Osteoblast (primary cell): ENCODE results near the gene DUSP22. TPM values are rescaled to one million over a fixed set of nuclear protein-coding genes. Genes with fewer than 3 reads are reported as not detected.

ENCODE experiments used
- DNase-seq: peaks from one replicate; pipeline ENCODE4 v3.0.0; 2011; ENCODE audit warnings: low spot score, mixed read lengths; ENCODE audit not compliant: insufficient read length; ENCODE audit errors: missing footprints
- H2AFZ ChIP-seq: 2 replicates; pipeline ENCODE4 v1.6.0; 2011; ENCODE audit warnings: mild to moderate bottlenecking, low read length
- H3K27ac ChIP-seq: 2 replicates; pipeline ENCODE4 v1.5.1; 2011; ENCODE audit warnings: mild to moderate bottlenecking, low read depth, low read length, moderate library complexity
- H3K27me3 ChIP-seq: 2 replicates; pipeline ENCODE4 v1.6.0; 2012; ENCODE audit warnings: mild to moderate bottlenecking, control low read depth, inconsistent platforms, low read length, moderate library complexity; ENCODE audit not compliant: insufficient read depth
- H3K36me3 ChIP-seq: 2 replicates; pipeline ENCODE4 v1.5.1; 2011; ENCODE audit warnings: mild to moderate bottlenecking, low read length, control low read depth, moderate library complexity; ENCODE audit not compliant: insufficient read depth
- H3K4me1 ChIP-seq: 2 replicates; pipeline ENCODE4 v1.5.1; 2011; ENCODE audit warnings: mild to moderate bottlenecking, low read length, control low read depth, moderate library complexity; ENCODE audit not compliant: insufficient read depth
- H3K4me2 ChIP-seq: 2 replicates; pipeline ENCODE4 v1.6.0; 2011; ENCODE audit warnings: mild to moderate bottlenecking, low read length; ENCODE audit not compliant: insufficient read depth
- H3K4me3 ChIP-seq: fragments of 200-600 bp; sonication (generic); 3 replicates; pipeline ENCODE4 v1.5.1; 2012; ENCODE audit warnings: mild to moderate bottlenecking, low read length, inconsistent platforms; ENCODE audit not compliant: insufficient read depth
- H3K79me2 ChIP-seq: 2 replicates; pipeline ENCODE4 v1.6.0; 2012; ENCODE audit warnings: mild to moderate bottlenecking, low read length, control low read depth, inconsistent platforms; ENCODE audit not compliant: insufficient read depth
- H3K9me3 ChIP-seq: 2 replicates; pipeline ENCODE4 v1.5.1; 2011; ENCODE audit warnings: low read depth, low read length, control low read depth
- H4K20me1 ChIP-seq: 2 replicates; pipeline ENCODE4 v1.6.0; 2012; ENCODE audit warnings: mild to moderate bottlenecking, low read length, control low read depth; ENCODE audit not compliant: insufficient read depth
- total RNA-seq: library from RNA; depleted of rRNA; stranded (reverse); fragments of >200 nt; gene quantifications from 2 replicates; pipeline ENCODE4 v1.2.3, GENCODE V29; 2012
- TF ChIP-seq, protein P1 (sequence below): IDR thresholded peaks from 2 replicates; pipeline ENCODE4 v1.5.1; 2011; ENCODE audit warnings: mild to moderate bottlenecking, low read depth, low read length, moderate library complexity; ENCODE audit errors: extremely low read depth

DUSP22 gene
- total RNA-seq, 1 donor, result 18.1 TPM

DNA sequence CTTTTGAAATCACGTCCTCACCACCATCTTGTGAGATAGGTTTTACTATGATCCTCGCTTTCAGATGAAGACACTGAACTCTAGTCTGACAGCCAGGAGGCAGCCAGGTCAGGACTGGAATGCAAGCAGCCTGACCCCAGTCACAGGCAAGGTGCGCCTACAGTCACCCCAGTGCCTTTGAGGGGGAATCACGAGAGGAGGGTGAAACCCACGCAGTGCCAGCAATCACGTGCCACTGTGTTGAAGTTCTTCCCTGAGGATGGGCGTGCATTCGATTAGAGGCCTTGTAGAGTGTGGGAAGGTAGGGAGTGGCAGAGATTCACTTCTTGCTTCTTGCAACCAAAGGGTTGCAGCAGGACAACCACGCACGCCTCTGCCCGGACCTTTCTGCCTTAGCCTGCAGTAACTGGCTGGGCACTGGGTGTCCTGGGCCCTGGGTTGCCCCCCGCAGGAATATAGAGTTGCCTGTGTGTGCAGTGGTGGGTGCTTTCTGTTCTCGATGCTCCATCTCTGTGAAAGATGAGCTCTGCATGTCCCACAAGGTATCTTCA lies 65.6 kb downstream of the DUSP22 start:
- TF ChIP-seq, protein P1, sequence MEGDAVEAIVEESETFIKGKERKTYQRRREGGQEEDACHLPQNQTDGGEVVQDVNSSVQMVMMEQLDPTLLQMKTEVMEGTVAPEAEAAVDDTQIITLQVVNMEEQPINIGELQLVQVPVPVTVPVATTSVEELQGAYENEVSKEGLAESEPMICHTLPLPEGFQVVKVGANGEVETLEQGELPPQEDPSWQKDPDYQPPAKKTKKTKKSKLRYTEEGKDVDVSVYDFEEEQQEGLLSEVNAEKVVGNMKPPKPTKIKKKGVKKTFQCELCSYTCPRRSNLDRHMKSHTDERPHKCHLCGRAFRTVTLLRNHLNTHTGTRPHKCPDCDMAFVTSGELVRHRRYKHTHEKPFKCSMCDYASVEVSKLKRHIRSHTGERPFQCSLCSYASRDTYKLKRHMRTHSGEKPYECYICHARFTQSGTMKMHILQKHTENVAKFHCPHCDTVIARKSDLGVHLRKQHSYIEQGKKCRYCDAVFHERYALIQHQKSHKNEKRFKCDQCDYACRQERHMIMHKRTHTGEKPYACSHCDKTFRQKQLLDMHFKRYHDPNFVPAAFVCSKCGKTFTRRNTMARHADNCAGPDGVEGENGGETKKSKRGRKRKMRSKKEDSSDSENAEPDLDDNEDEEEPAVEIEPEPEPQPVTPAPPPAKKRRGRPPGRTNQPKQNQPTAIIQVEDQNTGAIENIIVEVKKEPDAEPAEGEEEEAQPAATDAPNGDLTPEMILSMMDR, result no peak
- Histone ChIP-seq H3K27ac (no peak overlapping the region), H3K36me3 (no peaks in the 10 kb centered on the region), H3K27me3 (no peaks in the 10 kb centered on the region), H3K79me2 (no peaks in the 10 kb centered on the region), H4K20me1 (peaks cover 2% of the 10 kb centered on the region), H3K4me2 (no peak overlapping the region), H2AFZ (no peak overlapping the region), H3K4me1 (no peaks in the 10 kb centered on the region), H3K4me3 (no peak overlapping the region), H3K9me3 (no peaks in the 10 kb centered on the region)
- no peak for DNase-seq

DNA sequence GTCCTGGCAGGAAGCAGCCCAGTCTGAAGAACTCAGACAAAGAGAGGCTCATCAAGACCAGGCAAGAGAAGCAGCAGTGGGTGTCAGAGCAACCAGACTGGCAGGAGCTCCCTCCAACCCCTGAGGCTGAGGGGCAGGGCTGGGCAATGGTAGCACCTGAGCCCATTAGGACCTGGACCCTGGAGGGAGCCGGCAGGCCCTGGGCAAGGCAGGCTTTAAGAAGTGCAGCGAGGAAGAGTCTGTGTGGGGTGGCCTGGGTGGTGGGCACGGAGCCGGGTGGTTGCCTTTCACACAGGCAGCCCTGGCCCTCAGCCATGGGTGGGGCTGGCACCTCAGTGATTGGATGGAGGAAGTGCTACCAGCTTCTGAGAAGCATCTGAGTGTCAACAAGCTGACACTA lies 66.1 kb downstream of the DUSP22 start:
- Histone ChIP-seq H3K27me3 (no peaks in the 10 kb centered on the region), H3K4me1 (no peaks in the 10 kb centered on the region), H2AFZ (no peak overlapping the region), H3K27ac (no peak overlapping the region), H3K79me2 (no peaks in the 10 kb centered on the region), H3K4me3 (no peak overlapping the region), H3K9me3 (no peaks in the 10 kb centered on the region), H3K4me2 (no peak overlapping the region), H3K36me3 (no peaks in the 10 kb centered on the region), H4K20me1 (peaks cover 2% of the 10 kb centered on the region)
- DNase-seq, result no peak
- TF ChIP-seq, protein P1, result no peak

DNA sequence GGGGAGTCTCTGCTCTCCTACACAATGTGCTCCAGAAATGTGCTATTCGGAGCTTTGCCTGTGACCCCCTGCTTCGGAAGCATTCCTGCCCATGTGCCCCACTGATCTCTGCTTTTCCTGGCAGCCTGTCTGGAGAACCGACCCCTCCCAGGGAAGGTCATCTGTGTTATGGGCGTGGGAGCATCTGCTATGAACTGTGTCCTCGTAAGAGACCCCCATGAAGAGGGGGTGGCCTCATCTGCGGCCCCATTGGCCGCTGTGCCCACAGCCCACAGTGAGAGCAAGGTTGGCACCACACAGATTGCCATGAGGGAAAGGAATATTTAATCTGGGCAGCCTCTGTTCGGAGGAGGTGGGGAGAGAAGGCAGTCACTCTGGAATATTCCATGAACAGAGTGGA lies 66.6 kb downstream of the DUSP22 start:
- TF ChIP-seq, protein P1, result no peak
- Histone ChIP-seq H3K9me3 (no peaks in the 10 kb centered on the region), H4K20me1 (peaks cover 2% of the 10 kb centered on the region), H3K27me3 (no peaks in the 10 kb centered on the region), H3K4me1 (no peaks in the 10 kb centered on the region), H2AFZ (no peak overlapping the region), H3K4me2 (no peak overlapping the region), H3K27ac (no peak overlapping the region), H3K36me3 (no peaks in the 10 kb centered on the region), H3K79me2 (no peaks in the 10 kb centered on the region), H3K4me3 (no peak overlapping the region)
- DNase-seq, result no peak

DNA sequence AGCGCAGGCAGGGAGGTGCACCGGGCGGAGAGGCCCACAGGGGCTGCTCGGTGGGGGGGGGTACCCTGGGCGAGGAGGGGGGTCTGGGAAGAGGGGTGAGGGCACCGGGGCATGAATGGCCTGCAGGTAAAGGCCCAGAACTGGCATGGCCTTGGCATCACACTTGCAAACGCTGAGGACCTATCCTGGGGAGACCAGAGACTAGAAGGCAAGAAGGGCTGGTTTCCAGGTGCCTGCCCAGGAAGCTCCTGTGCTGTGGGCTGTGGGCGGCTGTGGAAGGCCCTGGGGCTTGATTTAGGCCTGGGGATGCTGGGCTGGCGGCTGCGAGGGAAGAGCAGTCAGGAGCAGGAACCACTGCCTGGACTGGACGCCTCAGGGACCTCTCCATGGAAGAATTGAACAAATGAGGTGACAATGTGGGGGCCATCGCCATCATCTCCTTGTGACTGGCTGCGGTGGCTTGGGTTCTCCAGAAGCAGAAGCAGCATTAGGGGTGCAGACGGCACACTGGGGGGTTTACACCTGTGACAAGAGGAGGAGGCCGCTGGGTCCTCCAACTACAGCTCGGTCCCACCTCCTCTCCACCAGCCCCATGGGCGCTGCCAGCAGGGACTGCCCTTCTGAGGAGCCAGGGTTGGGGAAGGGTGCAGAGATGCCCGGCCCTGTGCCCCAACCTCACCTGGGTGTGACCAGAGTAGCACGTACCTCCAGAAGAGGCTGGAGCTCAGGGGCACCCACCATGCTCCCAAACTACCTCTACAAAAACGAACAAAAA lies 67.2 kb downstream of the DUSP22 start:
- H3K9me3 ChIP-seq, result no peaks in the 10 kb centered on the region
- H3K4me3 ChIP-seq, result no peak overlapping the region
- H2AFZ ChIP-seq, result no peak overlapping the region
- no peaks in the 10 kb centered on the region for H3K36me3 ChIP-seq
- no peaks in the 10 kb centered on the region for H3K79me2 ChIP-seq
- H3K4me2 ChIP-seq, result no peak overlapping the region
- H4K20me1 ChIP-seq, result peaks cover 2% of the 10 kb centered on the region
- no peaks in the 10 kb centered on the region for H3K4me1 ChIP-seq
- TF ChIP-seq, protein P1, result no peak
- DNase-seq, result no peak
- H3K27me3 ChIP-seq, result no peaks in the 10 kb centered on the region
- no peak overlapping the region for H3K27ac ChIP-seq
